SH-SY5Y (cell line): ENCODE data around the gene SYNDIG1.

ENCODE experiments used
- GATA2 ChIP-seq: IDR thresholded peaks from 2 replicates; pipeline ENCODE4 v1.6.1; 2011; ENCODE audit warnings: mild to moderate bottlenecking, low read depth, low read length
- GATA3 ChIP-seq: IDR thresholded peaks from 2 replicates; pipeline ENCODE4 v1.6.1; 2011; ENCODE audit warnings: low read depth, mild to moderate bottlenecking, low read length, moderate library complexity

GRCh38 chr20:24487648-24488047 is 18.2 kb downstream of the SYNDIG1 start:
- no peak for TF ChIP-seq GATA3
- TF ChIP-seq GATA2, result no peak
